ENCODE measurements around the gene TGDS. TPM values are rescaled to one million over a fixed set of nuclear protein-coding genes. Genes with fewer than 3 reads are reported as not detected.
"Not testable (repeated sequence)": the region's sequence is repeated elsewhere in the genome, so short reads cannot be mapped to it uniquely, and the experiment has no call there.

Gene TGDS
- total RNA-seq, 1 donor from 2014 or later = 10.8 TPM

GRCh38 chr13:94553766-94554165 is 42.2 kb downstream of the TGDS start:
- DNase-seq (ENCODE audit: low read depth) = no peak

DNA sequence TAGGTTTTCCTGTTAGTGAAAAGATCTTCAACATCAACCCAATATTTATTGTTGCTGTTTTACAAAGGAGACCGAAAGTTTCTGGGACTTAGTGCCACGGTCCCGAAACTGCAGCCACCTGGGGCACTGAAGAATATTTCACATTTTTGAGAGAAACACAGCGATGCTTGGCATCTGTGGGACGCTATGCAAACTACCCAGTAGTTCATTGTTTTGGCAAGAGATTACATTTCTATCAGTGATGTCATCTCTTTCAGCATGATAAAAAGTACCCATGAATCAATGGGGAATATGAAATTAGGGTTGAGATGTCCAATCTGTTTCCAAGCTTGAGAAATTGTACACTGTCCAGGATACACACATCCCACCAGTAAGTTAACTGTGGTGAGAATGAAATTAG is 43.9 kb downstream of the TGDS start:
- no peak for DNase-seq (ENCODE audit: low read depth)

GRCh38 chr13:94550062-94550738 is 45.8 kb downstream of the TGDS start:
- DNase-seq (ENCODE audit: low read depth) = no peak

DNA sequence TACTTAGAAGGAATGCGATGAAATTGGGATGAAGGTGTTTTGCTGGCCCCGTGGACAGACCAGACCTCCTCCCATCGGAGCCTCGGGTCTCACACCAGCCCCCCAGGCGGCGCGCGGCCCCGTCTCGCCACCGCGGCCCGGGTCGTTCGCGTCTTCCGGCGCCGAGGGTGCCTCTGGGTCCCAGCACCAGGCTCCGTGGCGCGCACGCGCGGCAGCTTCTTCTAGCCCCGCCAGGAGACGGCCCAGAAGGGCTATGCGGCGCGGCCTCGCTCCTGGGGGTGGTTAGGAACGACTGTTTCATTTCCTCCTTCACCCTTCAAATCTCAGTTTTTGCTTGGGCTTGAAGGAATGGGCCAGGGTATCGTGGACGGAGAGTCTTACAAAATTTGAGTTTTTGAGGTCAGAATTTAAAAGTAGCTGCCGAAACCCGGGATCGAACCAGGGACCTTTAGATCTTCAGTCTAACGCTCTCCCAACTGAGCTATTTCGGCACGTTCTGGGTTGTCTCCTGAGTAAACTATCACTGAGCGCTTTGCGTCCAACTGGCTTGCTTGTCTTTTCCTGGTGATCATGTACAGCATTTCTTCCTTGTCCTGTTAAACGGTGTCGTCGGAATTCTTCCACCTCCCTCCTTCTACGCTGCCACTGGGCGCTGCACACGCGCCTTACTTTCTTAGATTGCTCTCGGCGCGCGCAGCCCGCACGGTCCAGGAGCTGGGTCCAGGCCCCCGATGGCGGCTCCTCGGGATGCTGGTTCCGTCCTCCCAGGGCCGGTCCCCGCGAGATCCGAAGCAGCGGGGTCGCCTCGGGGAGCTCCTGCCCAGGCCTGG is 46.5 kb downstream of the TGDS start:
- peak; percentile 94 for DNase-seq (ENCODE audit: low read depth)

DNA sequence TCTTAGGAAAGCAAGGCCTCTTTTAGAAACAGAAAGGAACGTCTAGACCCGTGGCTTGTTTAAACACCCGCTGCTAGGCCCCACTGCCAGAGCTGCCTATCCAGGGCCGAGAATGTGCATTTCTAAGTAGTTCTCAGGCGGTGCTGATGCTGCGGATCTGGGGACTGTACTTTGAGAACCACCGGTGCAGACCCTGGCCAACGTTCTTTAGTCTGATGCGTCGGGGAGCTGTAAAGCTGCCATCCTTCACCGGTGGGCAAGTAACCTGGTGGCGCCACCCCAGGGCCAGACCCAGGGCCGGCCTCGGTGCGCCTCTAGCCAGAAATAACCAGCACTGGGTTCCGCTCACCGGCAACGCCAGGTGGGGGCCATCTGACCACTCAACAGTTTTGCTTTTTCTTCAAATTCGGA is 47.1 kb downstream of the TGDS start:
- no peak for DNase-seq (ENCODE audit: low read depth)

DNA sequence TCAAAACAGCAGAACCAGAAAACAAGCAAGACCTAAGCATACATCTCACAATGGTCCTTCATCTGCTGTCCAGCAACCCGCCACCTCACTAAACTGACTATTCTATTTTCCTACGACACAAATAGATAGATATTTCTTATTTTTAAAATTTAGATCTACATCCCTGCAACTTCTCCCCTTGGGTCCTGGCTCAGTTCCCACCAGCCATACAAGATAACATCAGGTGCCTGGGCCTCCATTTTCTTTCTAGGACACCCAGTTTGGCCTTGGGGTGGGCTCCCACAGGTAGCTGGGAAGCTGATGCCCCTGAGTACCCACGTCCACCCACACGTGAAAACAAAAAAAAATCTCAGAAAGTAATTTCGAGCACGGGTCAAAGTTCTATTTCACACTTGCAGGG is 47.6 kb downstream of the TGDS start:
- DNase-seq (ENCODE audit: low read depth) = no peak

DNA sequence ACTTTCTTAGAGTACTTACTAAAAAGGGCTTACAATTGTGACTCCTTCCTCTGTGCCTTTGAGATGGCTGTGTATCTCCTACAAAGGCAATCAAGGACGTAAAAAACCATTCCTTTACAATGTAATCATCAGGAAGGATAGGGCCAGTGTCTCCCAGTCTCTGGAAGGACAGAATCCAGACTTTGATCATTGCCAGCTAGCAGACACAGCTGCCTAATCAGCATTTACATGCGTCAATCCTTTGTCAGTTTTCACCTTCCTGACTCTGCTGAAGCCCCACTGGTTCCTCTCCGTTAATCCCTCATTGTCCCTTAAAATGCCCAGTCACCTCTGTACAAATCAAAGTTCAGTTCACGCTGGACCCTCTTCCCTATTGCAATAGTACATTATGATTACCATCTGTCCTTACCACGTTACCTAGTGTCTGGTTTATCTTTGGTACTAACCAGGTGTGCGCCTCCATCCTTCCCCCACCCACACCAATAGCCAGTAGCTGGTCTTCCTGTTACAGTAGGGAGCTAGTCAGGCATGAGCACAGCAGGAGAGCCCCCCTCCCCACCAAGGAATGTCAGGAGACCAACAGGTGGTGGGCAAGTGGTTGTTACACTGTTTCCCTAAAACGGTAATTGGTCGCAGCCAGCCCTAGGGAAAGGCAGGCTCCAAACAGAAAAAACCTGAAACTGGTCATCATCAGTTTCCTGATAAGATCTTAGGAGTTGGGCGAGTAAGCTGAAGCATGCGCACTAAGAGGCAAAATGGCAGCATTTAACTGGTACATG is 49.7 kb downstream of the TGDS start:
- DNase-seq (ENCODE audit: low read depth) = no peak

GRCh38 chr13:94544922-94545321 is 51.0 kb downstream of the TGDS start:
- no peak for DNase-seq (ENCODE audit: low read depth)

DNA sequence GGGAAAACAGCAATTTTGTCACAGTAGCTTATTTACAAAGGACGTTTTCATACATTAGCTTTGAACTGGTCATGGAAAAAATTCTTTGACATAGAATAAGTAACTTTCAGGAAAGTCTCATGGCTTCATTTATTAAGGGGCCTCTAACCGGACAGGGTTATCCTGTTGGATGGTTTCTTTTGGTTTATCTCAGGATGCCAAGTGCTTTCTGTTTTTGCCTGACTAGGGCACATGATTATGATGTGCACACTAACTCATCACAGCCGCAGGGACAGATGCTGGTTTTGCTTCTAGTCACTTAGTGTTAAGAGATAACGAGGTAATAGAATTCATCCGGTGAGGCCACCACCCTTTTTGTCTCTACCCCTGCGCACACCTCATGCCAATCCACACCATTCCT is 53.0 kb downstream of the TGDS start:
- DNase-seq (ENCODE audit: low read depth) = no peak

DNA sequence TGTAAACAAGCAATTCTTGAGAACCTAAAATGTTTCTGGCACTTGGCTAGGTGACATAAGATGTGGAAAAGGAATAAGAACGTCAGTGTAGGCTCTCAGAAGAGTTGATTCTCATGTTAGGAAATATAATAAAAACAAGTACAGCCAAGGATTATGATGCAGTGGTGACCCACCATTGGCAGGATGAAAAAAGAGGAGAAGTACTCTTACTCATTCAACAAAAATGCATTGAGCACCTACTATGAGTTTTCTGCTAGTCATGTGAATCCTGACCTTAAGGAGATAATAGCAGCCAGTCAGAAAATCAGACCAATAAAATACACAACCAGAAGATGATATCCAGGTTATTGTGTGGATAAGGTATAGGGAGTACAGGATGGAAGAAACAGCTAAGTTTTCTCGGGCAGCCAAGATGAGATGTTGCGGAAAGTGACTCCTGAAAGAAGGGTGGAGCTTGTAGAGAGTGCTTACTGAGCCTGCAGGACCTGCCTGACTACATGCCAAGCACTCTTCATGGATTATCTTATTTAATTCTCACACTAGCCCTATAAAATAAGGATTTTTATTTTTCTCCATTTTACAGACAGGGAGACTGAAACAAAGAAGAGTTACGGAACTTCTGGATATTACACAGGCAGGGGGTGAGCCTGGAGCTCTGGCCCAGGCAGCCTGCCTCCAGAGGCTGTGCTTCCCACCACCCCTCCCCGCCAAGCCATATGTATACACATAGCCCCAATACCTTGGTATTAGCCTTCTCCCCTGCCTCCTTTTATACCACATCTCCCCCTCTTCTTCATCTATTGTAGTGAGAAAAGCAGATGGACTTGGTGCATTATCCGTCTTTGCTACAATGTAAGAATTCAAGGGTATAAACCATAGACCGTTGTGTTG is 58.0 kb downstream of the TGDS start:
- DNase-seq (ENCODE audit: low read depth) = no peak

DNA sequence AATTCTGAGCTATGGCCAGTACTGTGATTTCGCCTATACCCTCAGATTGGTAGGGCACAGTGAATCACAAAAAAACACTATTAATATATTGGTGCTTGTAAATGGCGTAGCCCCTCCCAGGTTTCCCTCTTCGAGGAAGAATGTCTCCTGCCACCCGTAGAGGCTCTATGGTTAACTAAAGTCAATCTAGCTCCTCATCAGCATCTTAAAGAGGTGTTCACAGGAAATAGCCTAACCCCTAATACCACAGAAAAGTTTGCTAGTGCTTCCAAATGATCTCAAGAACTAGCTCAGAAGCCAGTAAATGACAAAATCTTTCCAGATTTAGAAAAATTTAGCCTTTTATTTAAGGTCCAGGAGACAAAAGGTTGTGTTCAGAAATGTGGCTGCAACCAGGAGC is 60.2 kb downstream of the TGDS start:
- no peak for DNase-seq (ENCODE audit: low read depth)

GRCh38 chr13:94535231-94535630 is 60.7 kb downstream of the TGDS start:
- DNase-seq (ENCODE audit: low read depth) = no peak

DNA sequence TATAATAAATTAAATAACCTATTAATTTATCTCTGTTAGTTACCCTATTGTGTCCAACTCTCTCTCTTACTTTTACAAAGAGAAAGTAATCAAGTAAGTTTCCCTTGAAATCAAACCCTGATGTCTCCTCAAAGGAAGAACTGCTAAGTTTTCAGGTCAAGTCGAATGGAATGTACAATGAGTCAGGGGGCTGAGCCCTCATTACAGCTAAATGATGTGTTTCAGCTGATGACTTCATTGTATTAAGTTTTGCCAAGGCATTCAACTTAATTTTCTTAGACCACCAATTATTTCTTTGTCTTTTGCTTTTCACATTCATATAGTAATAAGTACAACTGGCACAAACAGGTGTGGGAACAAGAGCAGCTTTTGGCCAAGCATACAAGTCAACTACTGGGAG is 61.8 kb downstream of the TGDS start:
- DNase-seq (ENCODE audit: low read depth) = no peak

GRCh38 chr13:94532278-94532677 is 63.7 kb downstream of the TGDS start:
- DNase-seq (ENCODE audit: low read depth) = not testable (repeated sequence)

- DNase-seq (ENCODE audit: low read depth) = not testable (repeated sequence)
Measured at GRCh38 chr13:94526956-94527355, 69.0 kb downstream of the TGDS start.

DNA sequence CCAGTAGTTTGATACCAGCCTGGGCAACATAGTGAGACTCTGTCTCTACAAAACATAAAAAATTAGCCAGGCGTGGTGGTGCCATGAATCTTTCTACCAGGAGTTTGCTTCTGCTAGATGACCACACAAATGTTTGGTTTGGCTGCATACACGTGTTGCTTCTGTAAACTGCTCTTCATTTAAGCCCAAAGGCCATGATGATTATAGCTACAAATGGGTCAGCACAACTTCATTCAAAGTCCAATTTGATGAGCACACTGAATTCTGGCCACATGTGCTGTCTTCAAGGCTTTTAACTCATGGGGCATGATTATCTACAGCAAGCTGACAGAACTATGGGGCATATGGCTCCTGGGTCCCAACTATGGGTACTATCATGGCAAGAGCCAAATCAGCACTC is 70.2 kb downstream of the TGDS start:
- DNase-seq (ENCODE audit: low read depth) = no peak

DNA sequence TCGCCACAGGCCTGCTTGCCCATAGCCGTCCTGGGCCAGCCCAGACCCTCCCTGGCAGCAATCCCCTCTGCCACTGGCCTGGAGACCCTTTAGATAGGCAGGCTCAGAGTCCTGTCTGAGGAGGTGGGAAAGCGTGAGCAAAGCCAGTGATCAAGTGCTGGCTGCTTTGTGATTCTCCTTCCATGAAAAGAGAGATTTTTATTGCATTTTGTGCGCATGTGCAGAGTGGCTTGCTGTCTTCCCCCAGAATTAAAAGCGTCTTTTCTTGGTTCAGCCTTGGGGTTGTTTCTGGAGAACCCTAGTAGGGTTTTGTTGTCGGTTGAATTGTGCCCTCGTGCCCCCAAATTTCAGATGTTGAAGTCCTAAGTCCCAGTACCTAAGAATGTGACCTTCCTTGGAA is 71.5 kb downstream of the TGDS start:
- DNase-seq (ENCODE audit: low read depth) = no peak
